H1 (cell line): ENCODE data around the gene AASDH. TPM values are rescaled to one million over a fixed set of nuclear protein-coding genes. Genes with fewer than 3 reads are reported as not detected.

ENCODE experiments used
- CTCF ChIA-PET: fragments of 300-600 bp; sonication (Branson Sonifier 250); formaldehyde crosslinking; loops from one replicate; lab custom pipeline; 2021; ENCODE audit not compliant: partially characterized antibody; lab: Charles Lee
- POLR2A ChIA-PET: fragments of 300-600 bp; sonication (Branson Sonifier 250); formaldehyde crosslinking; loops from one replicate; lab custom pipeline; 2021; ENCODE audit warnings: inconsistent platforms; ENCODE audit not compliant: partially characterized antibody; lab: Charles Lee
- DNase-seq, 2 experiments: peaks; one replicate each; pipeline versions ENCODE4 v3.0.0 to v3.0.0-alpha.2; 2010 to 2022; ENCODE audit warnings: low spot score in 2 of 2, low read depth in 1 of 2, mixed read lengths in 1 of 2
- FAIRE-seq: peaks from 2 replicates; lab custom pipeline; 2011; peaks lifted over from hg19 to GRCh38; lab: Jason Lieb, UNC
- H2AFZ ChIP-seq: 2 replicates; pipeline ENCODE4 v1.8.1; 2012; ENCODE audit warnings: low read length, inconsistent platforms
- H2AK5ac ChIP-seq: 2 replicates; pipeline ENCODE4 v1.6.1; 2013; ENCODE audit warnings: low read depth, low read length
- H2BK120ac ChIP-seq: replicated peaks from 2 replicates; pipeline ENCODE3; 2013; ENCODE audit warnings: low read depth, low read length, inconsistent platforms
- H2BK12ac ChIP-seq: 2 replicates; pipeline ENCODE4 v1.6.1; 2013; ENCODE audit warnings: low read depth, low read length
- H2BK15ac ChIP-seq: 2 replicates; pipeline ENCODE4 v1.6.1; 2013; ENCODE audit warnings: low read length
- H2BK20ac ChIP-seq: 2 replicates; pipeline ENCODE4 v1.6.1; 2013; ENCODE audit warnings: low read length
- H2BK5ac ChIP-seq: 2 replicates; pipeline ENCODE4 v1.6.1; 2013; ENCODE audit warnings: low read depth, low read length
- H3K14ac ChIP-seq: 2 replicates; pipeline ENCODE4 v1.6.1; 2013; ENCODE audit warnings: inconsistent platforms; ENCODE audit not compliant: insufficient read length
- H3K18ac ChIP-seq: 2 replicates; pipeline ENCODE4 v1.6.1; 2013; ENCODE audit warnings: low read length; ENCODE audit errors: extremely low read depth
- H3K23ac ChIP-seq: 2 replicates; pipeline ENCODE4 v1.6.1; 2013; ENCODE audit warnings: inconsistent platforms; ENCODE audit not compliant: insufficient read length
- H3K23me2 ChIP-seq: 2 replicates; pipeline ENCODE4 v1.6.1; 2013; ENCODE audit warnings: low read depth, low read length
- H3K27ac ChIP-seq: 2 replicates; pipeline ENCODE4 v1.6.1; 2011; ENCODE audit warnings: low read depth, low read length, inconsistent platforms
- H3K27me3 ChIP-seq, 4 experiments: replicated peaks in 1 of 4; 1 replicate in 1 of 4; 2 replicates in 3 of 4; pipeline versions ENCODE4 v1.6.1 to v1.8.1; 2011 to 2013; ENCODE audit warnings: low read length in 3 of 4, mild to moderate bottlenecking in 3 of 4, inconsistent platforms in 2 of 4, mixed read lengths in 2 of 4, moderate library complexity in 1 of 4; ENCODE audit not compliant: control insufficient read depth in 3 of 4, insufficient read depth in 3 of 4; ENCODE audit errors: extremely low read depth in 1 of 4
- H3K36me3 ChIP-seq, 4 experiments: 2 replicates each; pipeline versions ENCODE4 v1.6.1 to v1.8.1; 2011 to 2013; ENCODE audit warnings: mild to moderate bottlenecking in 4 of 4, low read length in 3 of 4, moderate library complexity in 2 of 4, control low read depth in 1 of 4, inconsistent platforms in 1 of 4; ENCODE audit not compliant: insufficient read depth in 4 of 4, control insufficient read depth in 2 of 4
- H3K4ac ChIP-seq: replicated peaks from 2 replicates; pipeline ENCODE3; 2013; ENCODE audit warnings: low read length, low read depth, mixed read lengths, inconsistent platforms; ENCODE audit not compliant: insufficient read length
- H3K4me1 ChIP-seq, 4 experiments: replicated peaks in 1 of 4; 1 replicate in 1 of 4; 2 replicates in 3 of 4; pipeline versions ENCODE4 v1.6.1 to v1.8.1; 2011 to 2013; ENCODE audit warnings: low read length in 3 of 4, inconsistent platforms in 2 of 4, mixed read lengths in 1 of 4; ENCODE audit not compliant: insufficient read depth in 4 of 4, control insufficient read depth in 3 of 4
- H3K4me2 ChIP-seq, 2 experiments: 2 replicates each; pipeline versions ENCODE4 v1.6.1 to v1.8.1; 2011 to 2013; ENCODE audit warnings: low read depth in 2 of 2, low read length in 2 of 2, control low read depth in 1 of 2, inconsistent platforms in 1 of 2, mild to moderate bottlenecking in 1 of 2; ENCODE audit not compliant: insufficient read depth in 1 of 2
- H3K4me3 ChIP-seq, 4 experiments: fragments of 200-600, 300-600 bp in 1 of 4; sonication (generic), shearing (Covaris generic), sonication (Bioruptor Twin) in 1 of 4; 2 replicates each; pipeline versions ENCODE4 v1.5.1 to v1.8.1; 2011 to 2016; ENCODE audit warnings: low read length in 4 of 4, low read depth in 3 of 4, control low read depth in 2 of 4, inconsistent platforms in 2 of 4, mild to moderate bottlenecking in 2 of 4, mixed read lengths in 1 of 4, moderate library complexity in 1 of 4; ENCODE audit not compliant: insufficient read depth in 2 of 4; ENCODE audit errors: extremely low read depth in 1 of 4
- H3K56ac ChIP-seq: replicated peaks from 2 replicates; pipeline ENCODE3; 2013; ENCODE audit warnings: low read depth, mild to moderate bottlenecking, mixed read lengths, low read length, inconsistent platforms; ENCODE audit not compliant: insufficient read length
- H3K79me1 ChIP-seq: 2 replicates; pipeline ENCODE4 v1.6.1; 2013; ENCODE audit warnings: low read depth, low read length, control low read depth
- H3K79me2 ChIP-seq, 2 experiments: 2 replicates each; pipeline versions ENCODE4 v1.6.1 to v1.8.1; 2012 to 2013; ENCODE audit warnings: low read length in 2 of 2, mild to moderate bottlenecking in 2 of 2, inconsistent platforms in 1 of 2; ENCODE audit not compliant: insufficient read depth in 2 of 2, control insufficient read depth in 1 of 2
- H3K9ac ChIP-seq, 4 experiments: replicated peaks in 1 of 4; 1 replicate in 1 of 4; 2 replicates in 3 of 4; pipeline versions ENCODE4 v1.6.1 to v1.8.1; 2011 to 2013; ENCODE audit warnings: low read depth in 3 of 4, low read length in 3 of 4, control low read depth in 2 of 4, mild to moderate bottlenecking in 2 of 4, moderate library complexity in 2 of 4, inconsistent platforms in 1 of 4; ENCODE audit errors: extremely low read depth in 1 of 4
- H3K9me3 ChIP-seq, 2 experiments: 2 replicates each; pipeline versions ENCODE4 v1.6.1 to v1.8.1; 2012 to 2013; ENCODE audit warnings: mild to moderate bottlenecking in 2 of 2, moderate library complexity in 2 of 2, control low read depth in 1 of 2, inconsistent platforms in 1 of 2, low read depth in 1 of 2, low read length in 1 of 2, mixed read lengths in 1 of 2; ENCODE audit not compliant: insufficient read depth in 2 of 2
- H4K20me1 ChIP-seq, 2 experiments: replicated peaks in 1 of 2; 2 replicates each; pipeline versions ENCODE3 to v1.8.1; 2011 to 2013; ENCODE audit warnings: inconsistent platforms in 2 of 2, low read length in 2 of 2, mild to moderate bottlenecking in 1 of 2; ENCODE audit not compliant: insufficient read depth in 2 of 2, control insufficient read depth in 1 of 2
- H4K5ac ChIP-seq: 2 replicates; pipeline ENCODE4 v1.6.1; 2013; ENCODE audit warnings: low read length, low read depth, mixed read lengths, inconsistent platforms; ENCODE audit not compliant: insufficient read length
- H4K8ac ChIP-seq: 2 replicates; pipeline ENCODE4 v1.8.0; 2013; ENCODE audit warnings: mild to moderate bottlenecking, moderate library complexity, low read length, inconsistent platforms; ENCODE audit not compliant: insufficient read depth; ENCODE audit errors: extremely low read depth
- H4K91ac ChIP-seq: replicated peaks from 2 replicates; pipeline ENCODE3; 2013; ENCODE audit warnings: low read length, mixed read lengths, inconsistent platforms; ENCODE audit not compliant: insufficient read length
- ASH2L ChIP-seq: fragments of 200-600, 300-600 bp; sonication (generic); IDR thresholded peaks from one replicate; pipeline ENCODE4 v1.7.1; 2017; ENCODE audit warnings: low read length
- CHD1 ChIP-seq: IDR thresholded peaks from 2 replicates; pipeline ENCODE4 v1.6.1; 2012; ENCODE audit warnings: low read depth, low read length, improper control_type of control experiment
- E2F6 ChIP-seq: IDR thresholded peaks from 2 replicates; pipeline ENCODE4 v1.6.1; 2012; ENCODE audit warnings: inconsistent platforms
- FOSL1 ChIP-seq: IDR thresholded peaks from 2 replicates; pipeline ENCODE4 v1.6.1; 2011; ENCODE audit warnings: mild to moderate bottlenecking, low read depth, low read length, moderate library complexity; ENCODE audit not compliant: insufficient read depth
- NRF1 ChIP-seq: IDR thresholded peaks from 2 replicates; pipeline ENCODE4 v1.6.1; 2011; ENCODE audit warnings: mild to moderate bottlenecking, low read depth, low read length, improper control_type of control experiment
- SIX5 ChIP-seq: IDR thresholded peaks from 2 replicates; pipeline ENCODE4 v1.6.1; 2011; ENCODE audit warnings: mild to moderate bottlenecking, low read depth, low read length
- SP2 ChIP-seq: IDR thresholded peaks from 2 replicates; pipeline ENCODE4 v1.6.1; 2012; ENCODE audit warnings: mild to moderate bottlenecking, low read length, inconsistent platforms
- WGBS, 2 experiments: shearing (Covaris generic) in 1 of 2; methylation state at CpG; one replicate each; pipeline versions ENCODE4 v1.1.6 to v1.1.7; 2013 to 2015; ENCODE audit warnings: low lambda C conversion rate in 2 of 2, mixed read lengths in 2 of 2, inconsistent platforms in 1 of 2, low coverage in 1 of 2, missing lambda C conversion rate in 1 of 2; ENCODE audit not compliant: insufficient replicate concordance in 2 of 2, insufficient coverage in 1 of 2, insufficient read length in 1 of 2; ENCODE audit errors: extremely low coverage in 1 of 2, missing lambda C conversion rate in 1 of 2; 5-methylcytosine and 5-hydroxymethylcytosine counted together
- polyA plus RNA-seq, 7 experiments: library from polyadenylated mRNA; depleted of rRNA in 3 of 7; stranded (reverse) in 5 of 7; unstranded in 2 of 7; fragments of >200 nt in 5 of 7; fragments of 200-250 nt in 2 of 7; gene quantifications; 1 replicate in 5 of 7; 2 replicates in 1 of 7; 4 replicates in 1 of 7; pipeline versions ENCODE4 v1.2.1 to v1.2.3, GENCODE V29; 2011 to 2013; ENCODE audit warnings: missing spikeins in 2 of 7, mixed read lengths in 2 of 7
- total RNA-seq: library from RNA; stranded (reverse); fragmentation: NEBNext Ultra II Directional; extraction: Animal tissue kit (Norgen Biotek cat#: 25700); gene quantifications from 2 replicates; pipeline ENCODE4 v1.2.1, GENCODE V29; 2021

The AASDH gene
- total and polyA plus RNA-seq, 2 of the 8 experiments (the other 6 are each of a cell fraction or from before 2014, with no cell fraction given) = 8.0 to 10.9 TPM

DNA sequence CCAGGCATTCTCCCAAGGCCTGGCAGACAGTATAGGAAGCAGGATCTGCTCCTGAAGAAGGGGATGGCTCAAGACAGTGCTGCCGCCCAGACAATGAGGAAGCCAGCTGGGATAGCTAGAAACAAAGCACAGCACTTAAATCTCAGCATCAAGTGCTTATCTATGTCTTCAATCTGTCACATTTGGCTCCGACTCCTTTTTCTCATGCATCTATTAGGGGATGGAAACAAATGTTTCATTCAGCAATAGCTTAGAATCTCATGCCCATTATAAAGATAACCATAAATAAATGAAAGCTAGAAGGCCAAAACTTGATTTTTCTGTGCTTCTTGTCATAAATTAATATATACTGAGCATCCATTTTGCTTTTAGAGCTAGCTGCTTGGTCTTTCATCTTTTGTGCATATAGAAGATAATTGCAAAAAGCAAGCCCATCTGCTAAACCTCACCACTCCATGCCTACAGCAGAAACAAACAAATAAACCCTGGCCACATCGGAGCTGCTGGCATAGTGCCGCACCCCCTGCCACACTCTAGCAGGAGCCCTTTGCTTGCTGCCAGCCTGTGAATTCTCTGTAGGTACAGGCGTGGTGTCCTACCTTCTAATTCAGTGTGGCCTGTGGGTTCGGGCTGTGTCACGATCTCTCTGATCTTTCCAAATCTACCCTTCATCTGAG is 75.9 kb downstream of the AASDH start:
- H3K9ac ChIP-seq = no peak overlapping the region
- H3K18ac ChIP-seq = no peak overlapping the region
- H3K56ac ChIP-seq = no peak overlapping the region
- peaks cover 0 to 2% (median 0%) of the 10 kb centered on the region in 4 experiments; a peak in 1 of 7 replicates for H3K27me3 ChIP-seq
- no peak overlapping the region for H3K4me2 ChIP-seq
- H2BK20ac ChIP-seq = no peak overlapping the region
- H3K4me3 ChIP-seq = no peak overlapping the region
- no peak for FAIRE-seq
- H3K36me3 ChIP-seq = peaks cover 0 to 15% (median 5%) of the 10 kb centered on the region in 4 experiments; a peak in 3 of 8 replicates
- no peak overlapping the region for H2AK5ac ChIP-seq
- no peak overlapping the region for H2BK12ac ChIP-seq
- no peak overlapping the region for H3K4ac ChIP-seq
- no peak overlapping the region for H2BK15ac ChIP-seq
- no peaks in the 10 kb centered on the region for H3K79me2 ChIP-seq
- ChIA-PET POLR2A (no interaction called here), CTCF (no interaction called here)
- no peak overlapping the region for H2BK120ac ChIP-seq
- no peak overlapping the region for H3K27ac ChIP-seq
- no peaks in the 10 kb centered on the region for H3K9me3 ChIP-seq
- no peaks in the 10 kb centered on the region for H3K4me1 ChIP-seq
- no peak overlapping the region for H2AFZ ChIP-seq
- no peak overlapping the region for H4K5ac ChIP-seq
- no peaks in the 10 kb centered on the region for H4K20me1 ChIP-seq
- WGBS, 2 experiments = 84% methylated on average over 7 of the region's 7 CpGs; no CpG with 5 or more reads in 1 of the 2 experiments
- H4K8ac ChIP-seq = no peak overlapping the region
- TF ChIP-seq NRF1 (no peak), CHD1 (no peak), SP2 (no peak), E2F6 (no peak), SIX5 (no peak), FOSL1 (no peak), ASH2L (no peak)
- no peak overlapping the region for H3K23ac ChIP-seq
- H4K91ac ChIP-seq = no peak overlapping the region
- H3K23me2 ChIP-seq = no peaks in the 10 kb centered on the region
- H3K14ac ChIP-seq = no peak overlapping the region
- DNase-seq = no peak
- H2BK5ac ChIP-seq = no peak overlapping the region
- H3K79me1 ChIP-seq = no peaks in the 10 kb centered on the region
